Glomerular visceral epithelial cell (primary cell): ENCODE measurements around the gene GPRIN1.
"Not testable (repeated sequence)": the region's sequence is repeated elsewhere in the genome, so short reads cannot be mapped to it uniquely, and the experiment has no call there.

ENCODE experiments used
- DNase-seq: peaks from one replicate; pipeline ENCODE4 v3.0.0-alpha.2; 2016; ENCODE audit errors: extremely low spot score

GPRIN1 gene

GRCh38 chr5:176597417-176598389, 12.3 kb downstream of the GPRIN1 start:
- DNase-seq, result no peak

- no peak for DNase-seq
Measured at GRCh38 chr5:176596689-176597416, 13.1 kb downstream of the GPRIN1 start.

- DNase-seq, result no peak
Measured at GRCh38 chr5:176596069-176596644, 13.8 kb downstream of the GPRIN1 start.

GRCh38 chr5:176595386-176595943, 14.5 kb downstream of the GPRIN1 start:
- no peak for DNase-seq

- no peak for DNase-seq
Measured at GRCh38 chr5:176594554-176594953, 15.4 kb downstream of the GPRIN1 start.

- DNase-seq, result no peak
Measured at GRCh38 chr5:176593273-176593869, 16.6 kb downstream of the GPRIN1 start.

GRCh38 chr5:176592573-176592972, 17.4 kb downstream of the GPRIN1 start:
- DNase-seq, result no peak

- not testable (repeated sequence) for DNase-seq
Measured at GRCh38 chr5:176591667-176592066, 18.3 kb downstream of the GPRIN1 start.

- no peak for DNase-seq
Measured at GRCh38 chr5:176590035-176590717, 19.8 kb downstream of the GPRIN1 start.

GRCh38 chr5:176589039-176589769, 20.8 kb downstream of the GPRIN1 start:
- no peak for DNase-seq

- no peak for DNase-seq
Measured at GRCh38 chr5:176588297-176588696, 21.7 kb downstream of the GPRIN1 start.

GRCh38 chr5:176587398-176587797, 22.6 kb downstream of the GPRIN1 start:
- no peak for DNase-seq

GRCh38 chr5:176583076-176583475, 26.9 kb downstream of the GPRIN1 start:
- no peak for DNase-seq

GRCh38 chr5:176581361-176581760, 28.6 kb downstream of the GPRIN1 start:
- DNase-seq, result no peak

- DNase-seq, result no peak
Measured at GRCh38 chr5:176579323-176579722, 30.6 kb downstream of the GPRIN1 start.

GRCh38 chr5:176578391-176578808, 31.6 kb downstream of the GPRIN1 start:
- DNase-seq, result peak; percentile 33

- no peak for DNase-seq
Measured at GRCh38 chr5:176577312-176578176, 32.4 kb downstream of the GPRIN1 start.

- DNase-seq, result no peak
Measured at GRCh38 chr5:176575488-176576422, 34.2 kb downstream of the GPRIN1 start.
